Neural crest cell (in vitro differentiated cells): Measurements from ENCODE around the gene DUSP8. TPM values are rescaled to one million over a fixed set of nuclear protein-coding genes. Genes with fewer than 3 reads are reported as not detected.
"Not testable (repeated sequence)": the region's sequence is repeated elsewhere in the genome, so short reads cannot be mapped to it uniquely, and the experiment has no call there.

ENCODE experiments used
- DNase-seq: peaks from one replicate; pipeline ENCODE4 v3.0.0; 2021; ENCODE audit warnings: low read depth, mixed read lengths, low spot score
- H3K27ac Mint-ChIP-seq: one replicate; pipeline ENCODE4 v1.8.0; 2021; ENCODE audit warnings: mild to moderate bottlenecking, mixed read lengths; ENCODE audit not compliant: unreplicated experiment
- H3K27me3 Mint-ChIP-seq: 2 replicates; pipeline ENCODE4 v1.8.0; 2021; ENCODE audit warnings: low read depth, mild to moderate bottlenecking, mixed read lengths
- H3K36me3 Mint-ChIP-seq: 2 replicates; pipeline ENCODE4 v1.8.0; 2021; ENCODE audit warnings: low read depth, mild to moderate bottlenecking, mixed read lengths
- H3K4me1 Mint-ChIP-seq: 2 replicates; pipeline ENCODE4 v1.8.0; 2021; ENCODE audit warnings: mixed read lengths
- H3K4me3 Mint-ChIP-seq: one replicate; pipeline ENCODE4 v1.8.0; 2021; ENCODE audit warnings: mild to moderate bottlenecking, mixed read lengths
- H3K9me3 Mint-ChIP-seq: 2 replicates; pipeline ENCODE4 v1.8.0; 2021; ENCODE audit warnings: mixed read lengths
- total RNA-seq: library from RNA; stranded (reverse); gene quantifications from 2 replicates; pipeline ENCODE4 v1.2.1, GENCODE V29; 2021
- TF ChIP-seq, protein P1 (sequence below): fragments of 200-600 bp; sonication (generic); conservative IDR thresholded peaks from 2 replicates; pipeline ENCODE4 v1.5.0; 2021; ENCODE audit warnings: antibody characterized with exemption, mild to moderate bottlenecking

The DUSP8 gene
- total RNA-seq, 1 donor from 2014 or later: 10.1 TPM

- Mint-ChIP-seq H3K4me1 (peaks cover 9% of the 10 kb centered on the region), H3K27me3 (peaks cover 45% of the 10 kb centered on the region), H3K27ac (no peak overlapping the region), H3K4me3 (no peak overlapping the region), H3K9me3 (peaks cover 5% of the 10 kb centered on the region), H3K36me3 (no peaks in the 10 kb centered on the region)
- DNase-seq: no peak
- TF ChIP-seq, protein P1, sequence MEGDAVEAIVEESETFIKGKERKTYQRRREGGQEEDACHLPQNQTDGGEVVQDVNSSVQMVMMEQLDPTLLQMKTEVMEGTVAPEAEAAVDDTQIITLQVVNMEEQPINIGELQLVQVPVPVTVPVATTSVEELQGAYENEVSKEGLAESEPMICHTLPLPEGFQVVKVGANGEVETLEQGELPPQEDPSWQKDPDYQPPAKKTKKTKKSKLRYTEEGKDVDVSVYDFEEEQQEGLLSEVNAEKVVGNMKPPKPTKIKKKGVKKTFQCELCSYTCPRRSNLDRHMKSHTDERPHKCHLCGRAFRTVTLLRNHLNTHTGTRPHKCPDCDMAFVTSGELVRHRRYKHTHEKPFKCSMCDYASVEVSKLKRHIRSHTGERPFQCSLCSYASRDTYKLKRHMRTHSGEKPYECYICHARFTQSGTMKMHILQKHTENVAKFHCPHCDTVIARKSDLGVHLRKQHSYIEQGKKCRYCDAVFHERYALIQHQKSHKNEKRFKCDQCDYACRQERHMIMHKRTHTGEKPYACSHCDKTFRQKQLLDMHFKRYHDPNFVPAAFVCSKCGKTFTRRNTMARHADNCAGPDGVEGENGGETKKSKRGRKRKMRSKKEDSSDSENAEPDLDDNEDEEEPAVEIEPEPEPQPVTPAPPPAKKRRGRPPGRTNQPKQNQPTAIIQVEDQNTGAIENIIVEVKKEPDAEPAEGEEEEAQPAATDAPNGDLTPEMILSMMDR: no peak
Observed at GRCh38 chr11:1604711-1605110, 32.6 kb upstream of the DUSP8 start.

DNA sequence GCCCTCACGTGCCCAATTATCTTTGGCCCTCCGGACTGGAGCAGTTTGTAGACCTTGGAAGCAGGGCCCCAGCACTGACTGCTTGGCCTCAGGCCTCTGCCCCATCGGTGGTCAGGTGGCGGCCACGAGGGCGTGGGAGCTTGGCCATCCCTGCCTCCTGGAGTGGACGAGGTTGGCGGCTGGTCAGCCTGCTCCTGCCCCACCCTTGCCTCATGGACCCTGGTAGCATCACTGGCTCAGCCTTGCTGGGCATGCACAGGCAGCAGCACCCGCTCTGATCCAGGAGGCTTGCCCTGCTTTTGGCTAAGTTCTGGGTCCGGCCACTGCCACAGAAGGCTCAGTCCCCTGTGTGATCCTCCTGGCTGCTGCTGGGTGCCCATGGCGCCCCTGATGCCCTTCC is 32.1 kb upstream of the DUSP8 start:
- peaks cover 51% of the 10 kb centered on the region for H3K27me3 Mint-ChIP-seq
- H3K4me1 Mint-ChIP-seq: peaks cover 9% of the 10 kb centered on the region
- H3K9me3 Mint-ChIP-seq: peaks cover 5% of the 10 kb centered on the region
- no peak for DNase-seq
- TF ChIP-seq, protein P1: no peak
- H3K36me3 Mint-ChIP-seq: no peaks in the 10 kb centered on the region
- H3K4me3 Mint-ChIP-seq: no peak overlapping the region
- no peak overlapping the region for H3K27ac Mint-ChIP-seq

GRCh38 chr11:1603629-1604028 is 31.6 kb upstream of the DUSP8 start:
- no peak overlapping the region for H3K27ac Mint-ChIP-seq
- H3K4me1 Mint-ChIP-seq: peaks cover 9% of the 10 kb centered on the region
- no peak overlapping the region for H3K4me3 Mint-ChIP-seq
- DNase-seq: no peak
- H3K9me3 Mint-ChIP-seq: peaks cover 5% of the 10 kb centered on the region
- peaks cover 54% of the 10 kb centered on the region for H3K27me3 Mint-ChIP-seq
- H3K36me3 Mint-ChIP-seq: no peaks in the 10 kb centered on the region
- TF ChIP-seq, protein P1: no peak

GRCh38 chr11:1601663-1602062 is 29.6 kb upstream of the DUSP8 start:
- H3K4me3 Mint-ChIP-seq, H3K36me3 Mint-ChIP-seq, H3K9me3 Mint-ChIP-seq, H3K27ac Mint-ChIP-seq, DNase-seq, H3K4me1 Mint-ChIP-seq: not testable (repeated sequence)
- peaks cover 58% of the 10 kb centered on the region for H3K27me3 Mint-ChIP-seq

DNA sequence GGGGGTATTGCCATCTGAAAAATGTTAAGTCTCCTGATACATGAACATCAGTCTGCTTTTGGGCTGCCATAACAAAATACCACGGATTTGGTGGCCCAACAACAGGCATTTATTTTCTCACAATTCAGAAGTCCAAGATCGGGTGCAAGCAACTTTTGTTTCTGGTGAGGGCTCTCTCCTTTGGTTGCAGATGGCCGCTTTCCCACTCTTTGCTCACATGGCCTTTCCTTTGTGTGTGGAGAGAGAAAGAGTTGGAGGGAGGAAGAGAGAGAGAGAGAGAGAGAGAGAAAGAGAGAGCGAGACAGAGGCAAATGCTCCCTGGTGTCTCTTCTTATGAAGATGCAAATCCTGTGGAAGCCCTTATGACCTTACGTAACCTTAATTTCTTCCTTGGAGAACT is 28.6 kb upstream of the DUSP8 start:
- peaks cover 65% of the 10 kb centered on the region for H3K27me3 Mint-ChIP-seq
- no peak for DNase-seq
- H3K9me3 Mint-ChIP-seq: peaks cover 5% of the 10 kb centered on the region
- H3K4me1 Mint-ChIP-seq: peaks cover 6% of the 10 kb centered on the region
- H3K36me3 Mint-ChIP-seq: no peaks in the 10 kb centered on the region
- TF ChIP-seq, protein P1: no peak
- H3K4me3 Mint-ChIP-seq: no peak overlapping the region
- no peak overlapping the region for H3K27ac Mint-ChIP-seq

DNA sequence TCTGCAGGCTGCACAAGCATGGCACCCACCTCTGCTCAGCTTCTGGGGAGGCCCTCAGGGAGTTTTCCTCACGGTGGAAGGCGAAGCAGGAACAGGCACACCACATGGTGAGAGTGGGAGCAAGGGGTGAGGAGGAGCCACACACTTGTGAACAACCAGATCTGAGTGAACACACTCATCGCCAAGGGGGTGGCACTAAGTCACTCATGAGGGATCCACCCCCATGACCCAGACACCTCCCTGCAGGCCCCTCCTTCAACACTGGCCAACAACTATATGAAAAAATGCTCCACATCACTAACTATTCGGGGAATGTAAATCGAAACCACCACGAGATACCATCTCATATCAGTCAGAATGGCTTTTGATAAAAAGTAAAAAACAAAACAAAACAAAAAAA is 26.7 kb upstream of the DUSP8 start:
- TF ChIP-seq, protein P1: no peak
- peaks cover 83% of the 10 kb centered on the region for H3K27me3 Mint-ChIP-seq

GRCh38 chr11:1598406-1598805 is 26.3 kb upstream of the DUSP8 start:
- H3K9me3 Mint-ChIP-seq, H3K4me1 Mint-ChIP-seq, H3K36me3 Mint-ChIP-seq, DNase-seq, H3K4me3 Mint-ChIP-seq, H3K27ac Mint-ChIP-seq: not testable (repeated sequence)
- H3K27me3 Mint-ChIP-seq: peaks cover 84% of the 10 kb centered on the region

More for the DNA sequence above, 26.7 kb upstream of the DUSP8 start:
- Mint-ChIP-seq H3K4me3 (no peak overlapping the region), H3K4me1 (peaks cover 6% of the 10 kb centered on the region), H3K36me3 (no peaks in the 10 kb centered on the region), H3K27ac (no peak overlapping the region), H3K9me3 (peaks cover 5% of the 10 kb centered on the region)
- DNase-seq: no peak
